Esophagus (tissue), 2 donors: ENCODE measurements around the gene IFT122. TPM values are rescaled to one million over a fixed set of nuclear protein-coding genes. Genes with fewer than 3 reads are reported as not detected.

ENCODE experiments used
- H3K27ac ChIP-seq, 2 donors: one replicate each; pipeline ENCODE4 v1.5.1; 2013; ENCODE audit warnings: low read depth in 2 of 2, mild to moderate bottlenecking in 2 of 2, inconsistent platforms in 1 of 2, low read length in 1 of 2, moderate library complexity in 1 of 2
- H3K27me3 ChIP-seq, 2 donors: one replicate each; pipeline ENCODE4 v1.6.1; 2013; ENCODE audit warnings: low read length in 2 of 2, control low read depth in 1 of 2, mild to moderate bottlenecking in 1 of 2; ENCODE audit not compliant: insufficient read depth in 2 of 2, control insufficient read depth in 1 of 2
- H3K36me3 ChIP-seq, 2 donors: one replicate each; pipeline ENCODE4 v1.6.1; 2013; ENCODE audit warnings: low read length in 1 of 2; ENCODE audit not compliant: control insufficient read depth in 2 of 2, insufficient read depth in 2 of 2
- H3K4me1 ChIP-seq, 2 donors: one replicate each; pipeline ENCODE4 v1.6.1; 2013; ENCODE audit warnings: low read length in 1 of 2; ENCODE audit not compliant: control insufficient read depth in 2 of 2, insufficient read depth in 2 of 2
- H3K4me3 ChIP-seq, 2 donors: one replicate each; pipeline ENCODE4 v1.5.1; 2013; ENCODE audit warnings: low read length in 2 of 2, mild to moderate bottlenecking in 2 of 2, low read depth in 1 of 2, moderate library complexity in 1 of 2
- H3K9me3 ChIP-seq, 2 donors: one replicate each; pipeline ENCODE4 v1.6.1; 2013; ENCODE audit warnings: mild to moderate bottlenecking in 2 of 2, low read depth in 1 of 2, low read length in 1 of 2, moderate library complexity in 1 of 2; ENCODE audit not compliant: control insufficient read depth in 2 of 2, insufficient read depth in 1 of 2
- whole genome bisulfite sequencing, 2 donors: extraction: QIAGEN DNeasy Blood & Tissue Kit; methylation state at CpG; one replicate each; pipeline ENCODE4 v1.1.7; 2013; 5-methylcytosine and 5-hydroxymethylcytosine counted together
- polyA plus RNA-seq, 2 donors: library from polyadenylated mRNA; stranded (reverse); fragments of 200-250 nt; gene quantifications; one replicate each; pipeline ENCODE4 v1.2.3, GENCODE V29; 2013
- donor health status: healthy with polysubstance abuse.
- donor health status: Bipolar disorder and iron deficiency.

Gene IFT122
- polyA plus RNA-seq, 2 donors, result 5.5 to 6.2 TPM

- Histone ChIP-seq H3K9me3 (no peaks in the 10 kb centered on the region), H3K27me3 (no peaks in the 10 kb centered on the region), H3K4me1 (no peaks in the 10 kb centered on the region), H3K4me3 (no peak overlapping the region), H3K27ac (no peak overlapping the region), H3K36me3 (no peaks in the 10 kb centered on the region)
- WGBS, 2 donors, result 75 to 76% methylated on average over 8 of the region's 8 CpGs
These were observed 85.4 kb downstream of the IFT122 start for GRCh38 chr3:129525341-129525968.

DNA sequence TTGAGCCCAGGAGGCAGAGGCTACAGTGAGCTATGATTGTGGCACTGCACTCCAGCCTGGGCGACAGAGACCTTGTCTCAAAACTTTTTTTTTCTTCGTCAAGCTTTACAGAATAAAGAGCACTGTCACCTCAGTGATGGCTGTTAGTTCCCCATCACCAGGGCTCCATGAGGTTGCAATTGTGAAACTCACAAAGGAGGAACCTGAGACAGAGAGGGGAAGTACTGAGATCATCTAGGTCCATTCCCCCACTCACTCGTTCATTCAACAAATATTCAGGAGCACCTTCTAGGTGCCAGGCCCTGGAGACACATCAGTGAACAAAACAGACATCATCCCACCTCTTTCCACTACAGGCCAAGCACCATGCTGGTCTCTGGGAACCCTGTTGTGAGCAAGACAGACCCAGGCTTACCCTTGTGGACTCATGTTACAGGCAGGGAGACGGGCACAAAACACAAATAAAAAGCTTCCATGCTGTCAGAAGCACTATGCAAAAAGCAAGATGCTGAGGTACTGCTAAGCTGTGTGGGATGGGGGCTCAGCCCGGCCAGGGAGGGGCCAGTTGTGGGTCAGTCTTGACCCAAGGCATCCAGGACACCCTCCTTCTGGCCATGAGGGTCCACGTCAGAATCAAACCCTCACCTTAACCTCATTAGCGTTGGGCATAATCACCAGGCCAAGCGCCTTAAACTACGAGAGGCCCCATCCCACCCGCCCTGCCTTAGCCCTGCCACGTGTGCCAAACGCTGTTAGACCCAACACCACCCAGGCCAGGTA, 86.3 kb downstream of the IFT122 start:
- Histone ChIP-seq H3K27ac (no peak overlapping the region), H3K9me3 (no peaks in the 10 kb centered on the region), H3K4me3 (no peak overlapping the region), H3K36me3 (no peaks in the 10 kb centered on the region), H3K4me1 (no peaks in the 10 kb centered on the region), H3K27me3 (no peaks in the 10 kb centered on the region)
- WGBS, 2 donors, result 79 to 80% methylated on average over 12 of the region's 12 CpGs

DNA sequence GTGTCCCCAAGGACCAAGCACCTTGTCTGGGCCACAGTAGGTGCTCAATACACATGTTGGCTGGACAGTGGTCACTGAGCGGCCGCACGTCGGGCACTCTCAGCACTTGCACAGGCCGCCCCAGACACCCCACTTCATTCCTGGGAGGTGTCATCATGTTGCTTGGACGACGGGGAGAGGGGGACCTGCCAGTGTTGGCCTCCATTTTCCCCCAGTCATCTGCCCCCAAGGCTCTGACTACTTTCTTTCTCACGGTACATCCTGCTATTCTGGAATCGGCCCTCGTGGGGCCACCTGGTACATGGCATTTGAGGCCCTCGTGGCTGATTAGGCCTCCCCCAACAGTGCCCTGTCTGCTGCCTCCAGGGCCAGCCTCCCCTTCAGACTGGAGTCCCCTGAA, 87.2 kb downstream of the IFT122 start:
- no peak overlapping the region for H3K4me3 ChIP-seq
- H3K27me3 ChIP-seq, result no peaks in the 10 kb centered on the region
- no peaks in the 10 kb centered on the region for H3K9me3 ChIP-seq
- no peaks in the 10 kb centered on the region for H3K36me3 ChIP-seq
- WGBS, 2 donors, result 89 to 91% methylated on average over 11 of the region's 11 CpGs
- H3K27ac ChIP-seq, result no peak overlapping the region
- no peaks in the 10 kb centered on the region for H3K4me1 ChIP-seq

GRCh38 chr3:129528589-129529100, 88.6 kb downstream of the IFT122 start, which contains the start of gene RHO:
Gene RHO, plus strand, starts transcription at chr3:129528639. Its CDS starts 95 bp downstream, at chr3:129528734.
- Histone ChIP-seq H3K4me1 (no peaks in the 10 kb centered on the region), H3K27me3 (no peaks in the 10 kb centered on the region), H3K27ac (no peak within 1 kb of the TSS), H3K36me3 (no peaks in the 10 kb centered on the region), H3K9me3 (no peaks in the 10 kb centered on the region), H3K4me3 (no peak within 1 kb of the TSS)
- 93 to 97% methylated on average over 18 of the region's 18 CpGs for WGBS, 2 donors

- H3K4me3 ChIP-seq, result no peak overlapping the region
- no peaks in the 10 kb centered on the region for H3K36me3 ChIP-seq
- no peaks in the 10 kb centered on the region for H3K9me3 ChIP-seq
- no peaks in the 10 kb centered on the region for H3K4me1 ChIP-seq
- H3K27ac ChIP-seq, result no peak overlapping the region
- WGBS, 2 donors, result 84 to 87% methylated on average over 12 of the region's 12 CpGs
- no peaks in the 10 kb centered on the region for H3K27me3 ChIP-seq
These were observed 89.6 kb downstream of the IFT122 start for GRCh38 chr3:129529436-129530210.

DNA sequence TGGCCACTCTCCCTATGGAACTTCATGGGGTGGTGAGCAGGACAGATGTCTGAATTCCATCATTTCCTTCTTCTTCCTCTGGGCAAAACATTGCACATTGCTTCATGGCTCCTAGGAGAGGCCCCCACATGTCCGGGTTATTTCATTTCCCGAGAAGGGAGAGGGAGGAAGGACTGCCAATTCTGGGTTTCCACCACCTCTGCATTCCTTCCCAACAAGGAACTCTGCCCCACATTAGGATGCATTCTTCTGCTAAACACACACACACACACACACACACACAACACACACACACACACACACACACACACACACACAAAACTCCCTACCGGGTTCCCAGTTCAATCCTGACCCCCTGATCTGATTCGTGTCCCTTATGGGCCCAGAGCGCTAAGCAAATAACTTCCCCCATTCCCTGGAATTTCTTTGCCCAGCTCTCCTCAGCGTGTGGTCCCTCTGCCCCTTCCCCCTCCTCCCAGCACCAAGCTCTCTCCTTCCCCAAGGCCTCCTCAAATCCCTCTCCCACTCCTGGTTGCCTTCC, 90.3 kb downstream of the IFT122 start:
- Histone ChIP-seq H3K36me3 (no peaks in the 10 kb centered on the region), H3K4me3 (no peak overlapping the region), H3K9me3 (no peaks in the 10 kb centered on the region), H3K27ac (no peak overlapping the region), H3K4me1 (no peaks in the 10 kb centered on the region), H3K27me3 (no peaks in the 10 kb centered on the region)
- WGBS, 2 donors, result 45 to 47% methylated on average over 6 of the region's 6 CpGs

GRCh38 chr3:129530821-129531220, 90.8 kb downstream of the IFT122 start:
- no peak overlapping the region for H3K27ac ChIP-seq
- no peaks in the 10 kb centered on the region for H3K4me1 ChIP-seq
- H3K4me3 ChIP-seq, result no peak overlapping the region
- no peaks in the 10 kb centered on the region for H3K9me3 ChIP-seq
- no peaks in the 10 kb centered on the region for H3K36me3 ChIP-seq
- H3K27me3 ChIP-seq, result no peaks in the 10 kb centered on the region
- whole genome bisulfite sequencing, 2 donors, result 93 to 97% methylated on average over 13 of the region's 13 CpGs

- H3K36me3 ChIP-seq, result no peaks in the 10 kb centered on the region
- no peaks in the 10 kb centered on the region for H3K9me3 ChIP-seq
- no peaks in the 10 kb centered on the region for H3K27me3 ChIP-seq
- no peaks in the 10 kb centered on the region for H3K4me1 ChIP-seq
- 91 to 92% methylated on average over 11 of the region's 11 CpGs for WGBS, 2 donors
- H3K4me3 ChIP-seq, result no peak overlapping the region
- no peak overlapping the region for H3K27ac ChIP-seq
These were observed 91.7 kb downstream of the IFT122 start for GRCh38 chr3:129531699-129532098.

- Histone ChIP-seq H3K27ac (no peak overlapping the region), H3K9me3 (no peaks in the 10 kb centered on the region), H3K4me1 (no peaks in the 10 kb centered on the region), H3K27me3 (no peaks in the 10 kb centered on the region), H3K36me3 (no peaks in the 10 kb centered on the region), H3K4me3 (no peak overlapping the region)
- WGBS, 2 donors, result 96 to 97% methylated on average over 20 of the region's 20 CpGs
These were observed 92.2 kb downstream of the IFT122 start for GRCh38 chr3:129532261-129532660.
